H9 (cell line): Measurements from ENCODE around the gene DOCK9. TPM values are rescaled to one million over a fixed set of nuclear protein-coding genes. Genes with fewer than 3 reads are reported as not detected.

Experiments
- DNase-seq: peaks from one replicate; pipeline ENCODE4 v3.0.0-alpha.2; 2017
- H2AFZ ChIP-seq: one replicate; pipeline ENCODE4 v1.6.1; 2013; ENCODE audit warnings: mild to moderate bottlenecking, low read length, control low read depth, moderate library complexity
- H2AK5ac ChIP-seq: 2 replicates; pipeline ENCODE4 v1.6.1; 2013; ENCODE audit warnings: low read length, control low read depth, mixed read lengths; ENCODE audit not compliant: insufficient read length
- H2BK120ac ChIP-seq: one replicate; pipeline ENCODE4 v1.6.1; 2013; ENCODE audit warnings: low read depth, mild to moderate bottlenecking, low read length, control low read depth, inconsistent platforms; ENCODE audit not compliant: poor library complexity, severe bottlenecking
- H2BK12ac ChIP-seq: 2 replicates; pipeline ENCODE4 v1.6.1; 2013; ENCODE audit warnings: low read length, control low read depth, mixed read lengths, low read depth; ENCODE audit not compliant: insufficient read length
- H2BK15ac ChIP-seq: 2 replicates; pipeline ENCODE4 v1.6.1; 2013; ENCODE audit warnings: low read depth, low read length, control low read depth
- H2BK20ac ChIP-seq: one replicate; pipeline ENCODE4 v1.6.1; 2013; ENCODE audit warnings: low read depth, mild to moderate bottlenecking, low read length, control low read depth, inconsistent platforms; ENCODE audit not compliant: poor library complexity, severe bottlenecking
- H2BK5ac ChIP-seq: 2 replicates; pipeline ENCODE4 v1.6.1; 2013; ENCODE audit warnings: low read length, control low read depth, mixed read lengths; ENCODE audit not compliant: insufficient read length
- H3K14ac ChIP-seq: 2 replicates; pipeline ENCODE4 v1.6.1; 2013; ENCODE audit warnings: low read length, control low read depth; ENCODE audit not compliant: insufficient read depth
- H3K18ac ChIP-seq: 2 replicates; pipeline ENCODE4 v1.6.1; 2013; ENCODE audit warnings: low read depth, mild to moderate bottlenecking, mixed read lengths, low read length, control low read depth; ENCODE audit not compliant: insufficient read length
- H3K23ac ChIP-seq: 2 replicates; pipeline ENCODE4 v1.6.1; 2013; ENCODE audit warnings: low read length, control low read depth, mixed read lengths, low read depth; ENCODE audit not compliant: insufficient read length
- H3K23me2 ChIP-seq: 2 replicates; pipeline ENCODE4 v1.6.1; 2013; ENCODE audit warnings: low read depth, mild to moderate bottlenecking, mixed read lengths, low read length, control low read depth; ENCODE audit not compliant: insufficient read length, poor library complexity, severe bottlenecking
- H3K27ac ChIP-seq: 2 replicates; pipeline ENCODE4 v1.5.1; 2013; ENCODE audit warnings: low read length, control low read depth, mixed read lengths, low read depth; ENCODE audit not compliant: insufficient read length
- H3K27me3 ChIP-seq: 2 replicates; pipeline ENCODE4 v1.6.1; 2013; ENCODE audit warnings: low read length, control low read depth, inconsistent platforms; ENCODE audit not compliant: insufficient read depth
- H3K4ac ChIP-seq: 2 replicates; pipeline ENCODE4 v1.6.1; 2013; ENCODE audit warnings: low read depth, mild to moderate bottlenecking, control low read depth, inconsistent platforms, low read length, moderate library complexity
- H3K4me1 ChIP-seq: 2 replicates; pipeline ENCODE4 v1.6.1; 2013; ENCODE audit warnings: low read length, control low read depth, inconsistent platforms; ENCODE audit not compliant: insufficient read depth
- H3K4me2 ChIP-seq: 2 replicates; pipeline ENCODE4 v1.6.1; 2013; ENCODE audit warnings: low read length, control low read depth, mixed read lengths; ENCODE audit not compliant: insufficient read length, insufficient read depth
- H3K56ac ChIP-seq: 2 replicates; pipeline ENCODE4 v1.6.1; 2013; ENCODE audit warnings: low read depth, mild to moderate bottlenecking, mixed read lengths, low read length, control low read depth; ENCODE audit not compliant: insufficient read length
- H3K79me1 ChIP-seq: 2 replicates; pipeline ENCODE4 v1.6.1; 2013; ENCODE audit warnings: low read depth, mild to moderate bottlenecking, moderate library complexity, low read length, control low read depth, inconsistent platforms; ENCODE audit not compliant: insufficient read depth, poor library complexity, severe bottlenecking
- H3K79me2 ChIP-seq: 2 replicates; pipeline ENCODE4 v1.6.1; 2013; ENCODE audit warnings: low read length, control low read depth, inconsistent platforms; ENCODE audit not compliant: insufficient read depth
- H3K9ac ChIP-seq: 2 replicates; pipeline ENCODE4 v1.6.1; 2013; ENCODE audit warnings: low read length, control low read depth, mixed read lengths; ENCODE audit not compliant: insufficient read length; ENCODE audit errors: extremely low read depth
- H3K9me3 ChIP-seq: one replicate; pipeline ENCODE4 v1.6.1; 2013; ENCODE audit warnings: low read depth, low read length, inconsistent platforms; ENCODE audit not compliant: control insufficient read depth
- H3T11ph ChIP-seq: one replicate; pipeline ENCODE4 v1.6.1; 2013; ENCODE audit warnings: mild to moderate bottlenecking, low read length, control low read depth, inconsistent platforms
- H4K20me1 ChIP-seq: one replicate; pipeline ENCODE4 v1.6.1; 2013; ENCODE audit not compliant: control insufficient read depth, insufficient read length, insufficient read depth
- H4K5ac ChIP-seq: 2 replicates; pipeline ENCODE4 v1.6.1; 2013; ENCODE audit warnings: low read depth, mild to moderate bottlenecking, mixed read lengths, low read length, control low read depth; ENCODE audit not compliant: insufficient read length
- H4K8ac ChIP-seq: replicated peaks from 2 replicates; pipeline ENCODE4 v1.6.1; 2013; ENCODE audit warnings: low read length, control low read depth, mixed read lengths, low read depth; ENCODE audit not compliant: insufficient read length
- H4K91ac ChIP-seq: 2 replicates; pipeline ENCODE4 v1.6.1; 2013; ENCODE audit warnings: low read depth, mild to moderate bottlenecking, moderate library complexity, mixed read lengths, low read length, control low read depth; ENCODE audit not compliant: insufficient read length
- H3K27ac Mint-ChIP-seq, 3 experiments: 2 replicates in 2 of 3; 3 replicates in 1 of 3; pipeline ENCODE4 v1.8.0; 2020 to 2021; ENCODE audit warnings: mixed read lengths in 3 of 3, mild to moderate bottlenecking in 1 of 3, moderate library complexity in 1 of 3
- H3K27me3 Mint-ChIP-seq: 2 replicates; pipeline ENCODE4 v1.8.0; 2021; ENCODE audit warnings: low read depth, mild to moderate bottlenecking, moderate library complexity, mixed read lengths
- H3K36me3 Mint-ChIP-seq, 3 experiments: 2 replicates in 2 of 3; 3 replicates in 1 of 3; pipeline ENCODE4 v1.8.0; 2020 to 2021; ENCODE audit warnings: low read depth in 3 of 3, mixed read lengths in 3 of 3; ENCODE audit not compliant: insufficient read depth in 1 of 3
- H3K4me1 Mint-ChIP-seq, 2 experiments: 2 replicates each; pipeline ENCODE4 v1.8.0; 2020; ENCODE audit warnings: mixed read lengths in 2 of 2
- H3K4me3 Mint-ChIP-seq, 2 experiments: 2 replicates in 1 of 2; 3 replicates in 1 of 2; pipeline ENCODE4 v1.8.0; 2020 to 2021; ENCODE audit warnings: mild to moderate bottlenecking in 2 of 2, mixed read lengths in 2 of 2, moderate library complexity in 1 of 2
- H3K9me3 Mint-ChIP-seq, 2 experiments: 2 replicates in 1 of 2; 3 replicates in 1 of 2; pipeline ENCODE4 v1.8.0; 2020; ENCODE audit warnings: mild to moderate bottlenecking in 2 of 2, mixed read lengths in 2 of 2, moderate library complexity in 1 of 2
- WGBS: extraction: QIAGEN DNeasy Blood & Tissue Kit; methylation state at CpG from one replicate; pipeline ENCODE4 v1.1.7; 2013; ENCODE audit warnings: missing lambda C conversion rate, low lambda C conversion rate, mixed read lengths; ENCODE audit not compliant: insufficient read length; ENCODE audit errors: extremely low coverage; 5-methylcytosine and 5-hydroxymethylcytosine counted together
- total RNA-seq: library from RNA; stranded (reverse); gene quantifications from 2 replicates; pipeline ENCODE4 v1.2.1, GENCODE V29; 2021
- TF ChIP-seq, protein P1 (sequence below): fragments of 200-600 bp; sonication (generic); conservative IDR thresholded peaks from 3 replicates; pipeline ENCODE4 v1.8.0; 2021; ENCODE audit warnings: antibody characterized with exemption, mild to moderate bottlenecking

The DOCK9 gene
- total RNA-seq, 1 experiment from 2014 or later: 23.0 TPM

- H3K79me2 ChIP-seq: 0 out of 2 replicates have a peak, but pooled peaks cover 1% of the 10 kb centered on the region
- H3K9ac ChIP-seq: no peak overlapping the region
- WGBS: no CpG with 5 or more reads among the region's 7 CpGs
- H3K27me3 Mint-ChIP-seq: no peaks in the 10 kb centered on the region; the same call in 1 of the 2 replicates
- H4K8ac ChIP-seq: no peak overlapping the region
- no peak overlapping the region for H3K4ac ChIP-seq
- H2BK120ac ChIP-seq: no peak overlapping the region
- no peaks in the 10 kb centered on the region for H3K9me3 ChIP-seq
- H2BK12ac ChIP-seq: no peak overlapping the region
- no peak overlapping the region for H3T11ph ChIP-seq
- H3K36me3 Mint-ChIP-seq: no peaks in the 10 kb centered on the region; a peak in 1 of 7 replicates
- no peak overlapping the region for H2AFZ ChIP-seq
- H3K27ac ChIP-seq: no peak overlapping the region
- no peaks in the 10 kb centered on the region for H4K20me1 ChIP-seq
- no peak overlapping the region for H3K4me3 Mint-ChIP-seq
- no peak overlapping the region for H2BK20ac ChIP-seq
- TF ChIP-seq, protein P1, sequence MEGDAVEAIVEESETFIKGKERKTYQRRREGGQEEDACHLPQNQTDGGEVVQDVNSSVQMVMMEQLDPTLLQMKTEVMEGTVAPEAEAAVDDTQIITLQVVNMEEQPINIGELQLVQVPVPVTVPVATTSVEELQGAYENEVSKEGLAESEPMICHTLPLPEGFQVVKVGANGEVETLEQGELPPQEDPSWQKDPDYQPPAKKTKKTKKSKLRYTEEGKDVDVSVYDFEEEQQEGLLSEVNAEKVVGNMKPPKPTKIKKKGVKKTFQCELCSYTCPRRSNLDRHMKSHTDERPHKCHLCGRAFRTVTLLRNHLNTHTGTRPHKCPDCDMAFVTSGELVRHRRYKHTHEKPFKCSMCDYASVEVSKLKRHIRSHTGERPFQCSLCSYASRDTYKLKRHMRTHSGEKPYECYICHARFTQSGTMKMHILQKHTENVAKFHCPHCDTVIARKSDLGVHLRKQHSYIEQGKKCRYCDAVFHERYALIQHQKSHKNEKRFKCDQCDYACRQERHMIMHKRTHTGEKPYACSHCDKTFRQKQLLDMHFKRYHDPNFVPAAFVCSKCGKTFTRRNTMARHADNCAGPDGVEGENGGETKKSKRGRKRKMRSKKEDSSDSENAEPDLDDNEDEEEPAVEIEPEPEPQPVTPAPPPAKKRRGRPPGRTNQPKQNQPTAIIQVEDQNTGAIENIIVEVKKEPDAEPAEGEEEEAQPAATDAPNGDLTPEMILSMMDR: no peak
- no peak overlapping the region for H2AK5ac ChIP-seq
- no peak for DNase-seq
- H3K9me3 Mint-ChIP-seq: peaks cover 0 to 2% of the 10 kb centered on the region in 2 experiments; a peak in 1 of 5 replicates
- no peak overlapping the region for H3K23ac ChIP-seq
- H3K27me3 ChIP-seq: no peaks in the 10 kb centered on the region
- no peaks in the 10 kb centered on the region for H3K79me1 ChIP-seq
- H3K4me1 ChIP-seq: no peaks in the 10 kb centered on the region
- no peak overlapping the region for H2BK5ac ChIP-seq
- H4K5ac ChIP-seq: no peak overlapping the region
- no peak overlapping the region for H4K91ac ChIP-seq
- no peak overlapping the region for H3K56ac ChIP-seq
- peaks cover 4 to 8% of the 10 kb centered on the region in 2 experiments; a peak in 1 of 4 replicates for H3K4me1 Mint-ChIP-seq
- no peak overlapping the region for H3K18ac ChIP-seq
- no peak overlapping the region for H2BK15ac ChIP-seq
- no peak overlapping the region; a peak in 1 of 7 replicates for H3K27ac Mint-ChIP-seq
- H3K14ac ChIP-seq: no peak overlapping the region
- no peak overlapping the region for H3K4me2 ChIP-seq
- no peaks in the 10 kb centered on the region for H3K23me2 ChIP-seq
These were observed 191.8 kb downstream of the DOCK9 start for GRCh38 chr13:98786023-98786422.
